ENCODE measurements around the gene IDNK.

The IDNK gene

GRCh38 chr9:83670381-83670780 is 47.4 kb downstream of the IDNK start:
- Histone ChIP-seq H3K36me3 (peaks cover 4 to 53% (median 19%) of the 10 kb centered on the region in 3 donors), H3K27ac (no peak overlapping the region), H3K4me1 (no peaks in the 10 kb centered on the region), H3K4me3 (no peak overlapping the region), H3K9me3 (no peaks in the 10 kb centered on the region), H3K27me3 (no peaks in the 10 kb centered on the region)
- TF ChIP-seq CTCF (IDR thresholded peaks at IDR 0.05), result no peak
- no peak for DNase-seq
- intact Hi-C loops (cut with DNase I; ENCODE audit: low total_unique reads), result no loop called here

DNA sequence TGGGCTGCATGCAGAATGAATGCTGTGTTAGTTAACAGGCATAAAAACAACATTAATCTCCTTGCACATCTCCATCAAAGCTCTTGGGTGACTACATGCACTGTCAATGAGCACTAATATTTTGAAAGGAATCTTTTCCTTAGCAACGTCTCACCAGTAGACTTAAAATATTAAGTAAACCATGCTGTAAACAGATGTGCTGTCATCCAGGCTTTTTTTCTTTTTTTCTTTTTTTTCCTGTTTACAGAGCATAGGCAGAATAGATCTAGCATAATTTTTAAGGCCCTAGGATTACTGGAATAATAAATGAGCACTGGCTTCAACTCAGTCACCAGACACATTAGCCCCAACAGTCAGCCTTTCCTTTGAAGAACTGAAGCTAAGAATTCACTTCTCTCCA is 48.5 kb downstream of the IDNK start:
- no peak for DNase-seq
- intact Hi-C loops (cut with DNase I; ENCODE audit: low total_unique reads), result no loop called here
- no peaks in the 10 kb centered on the region for H3K4me1 ChIP-seq
- H3K36me3 ChIP-seq, result peaks cover 4 to 61% (median 24%) of the 10 kb centered on the region in 3 donors
- no peaks in the 10 kb centered on the region for H3K9me3 ChIP-seq
- H3K27ac ChIP-seq, result no peak overlapping the region
- no peak for TF ChIP-seq CTCF (IDR thresholded peaks at IDR 0.05)
- H3K27me3 ChIP-seq, result no peaks in the 10 kb centered on the region
- no peak overlapping the region for H3K4me3 ChIP-seq

DNA sequence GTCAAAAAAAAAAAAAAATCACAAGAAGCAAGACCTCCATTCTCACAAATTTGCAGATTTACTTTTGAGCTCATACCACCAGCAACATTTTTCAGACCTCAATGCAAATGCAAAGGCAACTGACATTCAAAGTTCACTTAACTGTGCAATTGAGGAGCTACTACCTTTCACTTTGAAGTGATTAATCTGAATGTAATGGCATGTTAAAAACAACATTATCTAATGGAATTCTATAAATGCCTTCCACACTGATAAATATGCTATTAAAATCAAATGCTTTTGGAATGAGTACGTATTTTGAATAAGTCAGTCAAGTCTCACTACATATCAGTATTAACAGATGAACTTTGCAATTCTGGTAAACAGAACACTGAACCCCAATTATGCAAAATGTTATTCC is 52.5 kb downstream of the IDNK start:
- H3K27me3 ChIP-seq, result no peaks in the 10 kb centered on the region
- H3K9me3 ChIP-seq, result no peaks in the 10 kb centered on the region
- DNase-seq, result no peak
- H3K36me3 ChIP-seq, result peaks cover 30 to 83% (median 53%) of the 10 kb centered on the region in 3 donors
- TF ChIP-seq CTCF (IDR thresholded peaks at IDR 0.05), result no peak
- no peak overlapping the region for H3K27ac ChIP-seq
- intact Hi-C loops (cut with DNase I; ENCODE audit: low total_unique reads), result no loop called here
- H3K4me3 ChIP-seq, result no peak overlapping the region
- no peaks in the 10 kb centered on the region for H3K4me1 ChIP-seq

- DNase-seq, result no peak
- H3K36me3 ChIP-seq, result peaks cover 36 to 83% (median 55%) of the 10 kb centered on the region in 3 donors
Observed at GRCh38 chr9:83677596-83677995, 54.7 kb downstream of the IDNK start.

DNA sequence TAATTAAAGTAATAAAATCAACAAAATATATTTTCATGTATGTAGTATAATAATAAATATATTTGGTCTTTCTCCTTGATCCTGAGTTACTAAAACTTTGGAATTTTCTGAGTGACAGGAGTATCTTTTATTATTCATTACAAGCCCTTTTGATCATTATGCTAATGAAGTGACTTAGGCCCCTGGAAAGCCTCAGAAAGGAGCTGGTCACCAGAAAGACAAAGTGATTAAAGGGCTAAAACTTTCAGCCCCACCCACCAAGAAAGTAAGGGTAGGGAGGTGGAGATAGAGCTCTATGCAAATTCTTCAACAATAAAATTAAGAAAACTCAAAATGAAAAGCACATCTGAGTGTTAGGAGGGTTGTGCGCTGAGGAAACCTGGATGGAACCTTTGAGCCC is 57.3 kb downstream of the IDNK start:
- Histone ChIP-seq H3K27me3 (no peaks in the 10 kb centered on the region), H3K27ac (no peak overlapping the region), H3K4me1 (no peaks in the 10 kb centered on the region), H3K4me3 (no peak overlapping the region), H3K36me3 (peaks cover 36 to 82% (median 49%) of the 10 kb centered on the region in 3 donors), H3K9me3 (no peaks in the 10 kb centered on the region)
- no peak for DNase-seq
- no peak for TF ChIP-seq CTCF (IDR thresholded peaks at IDR 0.05)
- intact Hi-C loops (cut with DNase I; ENCODE audit: low total_unique reads), result no loop called here

More at GRCh38 chr9:83677596-83677995, 54.7 kb downstream of the IDNK start:
- no peak for TF ChIP-seq CTCF (IDR thresholded peaks at IDR 0.05)
- Histone ChIP-seq H3K9me3 (no peaks in the 10 kb centered on the region), H3K4me3 (no peak overlapping the region), H3K4me1 (no peaks in the 10 kb centered on the region), H3K27me3 (no peaks in the 10 kb centered on the region), H3K27ac (no peak overlapping the region)
- intact Hi-C loops (cut with DNase I; ENCODE audit: low total_unique reads), result no loop called here

DNA sequence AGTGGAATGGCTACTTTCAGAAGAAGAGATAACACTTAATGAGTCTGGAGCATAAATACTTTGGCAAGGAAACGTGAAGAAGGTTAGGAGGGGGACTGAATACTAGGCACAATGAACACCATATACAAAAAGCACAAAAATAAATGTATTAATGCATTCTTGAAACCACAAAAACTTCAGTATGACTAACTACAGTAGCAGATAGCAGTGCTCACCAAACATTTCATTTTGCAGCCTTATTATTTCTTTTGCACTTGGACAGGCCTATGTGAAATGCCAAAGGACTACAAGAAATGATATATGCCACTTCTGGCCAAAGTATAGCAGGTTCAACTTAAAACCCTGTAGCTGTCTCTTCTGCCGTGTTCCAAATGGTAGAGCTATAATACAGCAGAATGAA is 58.5 kb downstream of the IDNK start:
- Histone ChIP-seq H3K27ac (no peak overlapping the region), H3K4me3 (no peak overlapping the region), H3K4me1 (peaks cover 0 to 7% (median under 1%) of the 10 kb centered on the region in 4 donors), H3K9me3 (no peaks in the 10 kb centered on the region), H3K36me3 (peaks cover 36 to 73% (median 44%) of the 10 kb centered on the region in 3 donors), H3K27me3 (no peaks in the 10 kb centered on the region)
- DNase-seq, result no peak
- intact Hi-C loops (cut with DNase I; ENCODE audit: low total_unique reads), result no loop called here
- TF ChIP-seq CTCF (IDR thresholded peaks at IDR 0.05), result no peak
